K562 (cell line): Measurements from ENCODE around the gene ACOT13. TPM values are rescaled to one million over a fixed set of nuclear protein-coding genes. Genes with fewer than 3 reads are reported as not detected.

ENCODE experiments used
- ASH1L ChIP-seq: fragments of 450-650 bp; IDR thresholded peaks from 2 replicates; pipeline ENCODE4 v1.6.1; 2018; ENCODE audit warnings: borderline replicate concordance, mild to moderate bottlenecking, low read depth; ENCODE audit not compliant: partially characterized antibody
- ETV5 ChIP-seq: sonication (generic); formaldehyde crosslinking; IDR thresholded peaks from 2 replicates; pipeline ENCODE4 v1.4.0; 2020; ENCODE audit warnings: low read depth, mild to moderate bottlenecking, missing genetic modification reagents
- MEF2D ChIP-seq: conservative IDR thresholded peaks from 2 replicates; pipeline ENCODE4 v1.6.1; 2016; ENCODE audit warnings: low read depth, missing genetic modification characterization, missing compliant biosample characterization
- NR2C1 ChIP-seq, 2 experiments: fragments of 450-650 bp; IDR thresholded peaks; 2 replicates each; pipeline ENCODE4 v1.6.1; 2017; ENCODE audit warnings: mild to moderate bottlenecking in 2 of 2, antibody characterized with exemption in 1 of 2, inconsistent platforms in 1 of 2, missing compliant biosample characterization in 1 of 2, missing genetic modification characterization in 1 of 2
- POLR2H ChIP-seq: IDR thresholded peaks from 2 replicates; pipeline ENCODE4 v1.6.1; 2016; ENCODE audit warnings: missing genetic modification characterization, low read depth, mild to moderate bottlenecking, control low read depth, missing compliant biosample characterization, moderate library complexity
- THAP12 ChIP-seq: fragments of 250-450 bp; sonication (Bioruptor Pico); IDR thresholded peaks from 2 replicates; pipeline ENCODE4 v1.9.0; 2021; ENCODE audit warnings: mild to moderate bottlenecking, inconsistent platforms
- ZNF3 ChIP-seq: fragments of 250-450 bp; sonication (Bioruptor Pico); IDR thresholded peaks from 2 replicates; pipeline ENCODE4 v1.5.0; 2021; ENCODE audit warnings: mild to moderate bottlenecking, moderate library complexity
- ZNF324 ChIP-seq: fragments of 250-450 bp; sonication (Bioruptor Pico); IDR thresholded peaks from 2 replicates; pipeline ENCODE4 v1.4.0; 2020; ENCODE audit warnings: mild to moderate bottlenecking
- ZNF449 ChIP-seq: fragments of 250-450 bp; sonication (Bioruptor Pico); IDR thresholded peaks from 2 replicates; pipeline ENCODE4 v1.8.0; 2022; ENCODE audit warnings: moderate library complexity, mild to moderate bottlenecking, inconsistent platforms
- polyA plus RNA-seq, 8 experiments: library from polyadenylated mRNA; depleted of rRNA in 4 of 8; stranded (reverse) in 5 of 8; unstranded in 3 of 8; fragments of >200 nt; fragmentation: Nextera tagmentation in 2 of 8; fragmentation: Illumina TruSeq in 1 of 8; extraction: Ambion mirVana in 2 of 8; extraction: Trizol in 1 of 8; gene quantifications; 2 replicates each; pipeline versions ENCODE4 v1.2.1 to v1.2.3, GENCODE V29; 2011 to 2014; ENCODE audit warnings: inconsistent platforms in 1 of 8, missing spikeins in 1 of 8
- total RNA-seq, 7 experiments: library from RNA; depleted of rRNA in 6 of 7; stranded (reverse); fragments of >200 nt in 6 of 7; fragmentation: Illumina TruSeq in 2 of 7; extraction: Trizol in 2 of 7; gene quantifications; 2 replicates each; pipeline versions ENCODE4 v1.2.1 to v1.2.3, GENCODE V29; 2011 to 2021; ENCODE audit warnings: low replicate concordance in 1 of 7
- TF ChIP-seq, protein P1 (sequence below): sonication (generic); formaldehyde crosslinking; IDR thresholded peaks from 2 replicates; pipeline ENCODE4 v1.8.1; 2023; ENCODE audit warnings: missing genetic modification reagents, mild to moderate bottlenecking, borderline replicate concordance
- TF ChIP-seq, protein P2 (sequence below): sonication (generic); formaldehyde crosslinking; IDR thresholded peaks from 2 replicates; pipeline ENCODE4 v1.5.0; 2020; ENCODE audit warnings: missing genetic modification reagents
- TF ChIP-seq, protein P3 (sequence below): sonication (generic); formaldehyde crosslinking; IDR thresholded peaks from 2 replicates; pipeline ENCODE4 v1.8.0; 2022; ENCODE audit warnings: missing genetic modification reagents, mild to moderate bottlenecking, moderate library complexity, borderline replicate concordance
- TF ChIP-seq, protein P4 (sequence below): sonication (generic); formaldehyde crosslinking; IDR thresholded peaks from 2 replicates; pipeline ENCODE4 v1.8.0; 2023; ENCODE audit warnings: mild to moderate bottlenecking, missing genetic modification reagents

ACOT13 gene
- total and polyA plus RNA-seq, 9 of the 15 experiments (the other 6 are each of a cell fraction or from before 2014, with no cell fraction given): 14.1 to 129 (median 65.7) TPM

GRCh38 chr6:24721461-24722215, 54.8 kb downstream of the ACOT13 start (continued):
- TF ChIP-seq, protein P1, sequence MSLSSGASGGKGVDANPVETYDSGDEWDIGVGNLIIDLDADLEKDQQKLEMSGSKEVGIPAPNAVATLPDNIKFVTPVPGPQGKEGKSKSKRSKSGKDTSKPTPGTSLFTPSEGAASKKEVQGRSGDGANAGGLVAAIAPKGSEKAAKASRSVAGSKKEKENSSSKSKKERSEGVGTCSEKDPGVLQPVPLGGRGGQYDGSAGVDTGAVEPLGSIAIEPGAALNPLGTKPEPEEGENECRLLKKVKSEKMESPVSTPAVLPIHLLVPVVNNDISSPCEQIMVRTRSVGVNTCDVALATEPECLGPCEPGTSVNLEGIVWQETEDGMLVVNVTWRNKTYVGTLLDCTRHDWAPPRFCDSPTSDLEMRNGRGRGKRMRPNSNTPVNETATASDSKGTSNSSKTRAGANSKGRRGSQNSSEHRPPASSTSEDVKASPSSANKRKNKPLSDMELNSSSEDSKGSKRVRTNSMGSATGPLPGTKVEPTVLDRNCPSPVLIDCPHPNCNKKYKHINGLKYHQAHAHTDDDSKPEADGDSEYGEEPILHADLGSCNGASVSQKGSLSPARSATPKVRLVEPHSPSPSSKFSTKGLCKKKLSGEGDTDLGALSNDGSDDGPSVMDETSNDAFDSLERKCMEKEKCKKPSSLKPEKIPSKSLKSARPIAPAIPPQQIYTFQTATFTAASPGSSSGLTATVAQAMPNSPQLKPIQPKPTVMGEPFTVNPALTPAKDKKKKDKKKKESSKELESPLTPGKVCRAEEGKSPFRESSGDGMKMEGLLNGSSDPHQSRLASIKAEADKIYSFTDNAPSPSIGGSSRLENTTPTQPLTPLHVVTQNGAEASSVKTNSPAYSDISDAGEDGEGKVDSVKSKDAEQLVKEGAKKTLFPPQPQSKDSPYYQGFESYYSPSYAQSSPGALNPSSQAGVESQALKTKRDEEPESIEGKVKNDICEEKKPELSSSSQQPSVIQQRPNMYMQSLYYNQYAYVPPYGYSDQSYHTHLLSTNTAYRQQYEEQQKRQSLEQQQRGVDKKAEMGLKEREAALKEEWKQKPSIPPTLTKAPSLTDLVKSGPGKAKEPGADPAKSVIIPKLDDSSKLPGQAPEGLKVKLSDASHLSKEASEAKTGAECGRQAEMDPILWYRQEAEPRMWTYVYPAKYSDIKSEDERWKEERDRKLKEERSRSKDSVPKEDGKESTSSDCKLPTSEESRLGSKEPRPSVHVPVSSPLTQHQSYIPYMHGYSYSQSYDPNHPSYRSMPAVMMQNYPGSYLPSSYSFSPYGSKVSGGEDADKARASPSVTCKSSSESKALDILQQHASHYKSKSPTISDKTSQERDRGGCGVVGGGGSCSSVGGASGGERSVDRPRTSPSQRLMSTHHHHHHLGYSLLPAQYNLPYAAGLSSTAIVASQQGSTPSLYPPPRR (CRISPR knock-in tag): peak; percentile 80; the same call in 1 of the 2 replicates
- TF ChIP-seq, protein P2, sequence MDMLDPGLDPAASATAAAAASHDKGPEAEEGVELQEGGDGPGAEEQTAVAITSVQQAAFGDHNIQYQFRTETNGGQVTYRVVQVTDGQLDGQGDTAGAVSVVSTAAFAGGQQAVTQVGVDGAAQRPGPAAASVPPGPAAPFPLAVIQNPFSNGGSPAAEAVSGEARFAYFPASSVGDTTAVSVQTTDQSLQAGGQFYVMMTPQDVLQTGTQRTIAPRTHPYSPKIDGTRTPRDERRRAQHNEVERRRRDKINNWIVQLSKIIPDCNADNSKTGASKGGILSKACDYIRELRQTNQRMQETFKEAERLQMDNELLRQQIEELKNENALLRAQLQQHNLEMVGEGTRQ (CRISPR knock-in tag): peak; percentile 76
- TF ChIP-seq MEF2D (tag): peak; percentile 82; the same call in 1 of the 2 replicates
- TF ChIP-seq POLR2H: peak; percentile 53
- TF ChIP-seq ZNF449 (CRISPR knock-in tag): peak; percentile 83; the same call in 1 of the 2 replicates
- TF ChIP-seq NR2C1 (IDR thresholded peaks at IDR 0.05): peak; percentile 55; the same call in 1 of the 2 replicates
- peak; percentile 77 for TF ChIP-seq NR2C1 (tag; IDR thresholded peaks at IDR 0.05)
- TF ChIP-seq ASH1L: no peak
- TF ChIP-seq ZNF3 (CRISPR knock-in tag): no peak
- TF ChIP-seq, protein P3, sequence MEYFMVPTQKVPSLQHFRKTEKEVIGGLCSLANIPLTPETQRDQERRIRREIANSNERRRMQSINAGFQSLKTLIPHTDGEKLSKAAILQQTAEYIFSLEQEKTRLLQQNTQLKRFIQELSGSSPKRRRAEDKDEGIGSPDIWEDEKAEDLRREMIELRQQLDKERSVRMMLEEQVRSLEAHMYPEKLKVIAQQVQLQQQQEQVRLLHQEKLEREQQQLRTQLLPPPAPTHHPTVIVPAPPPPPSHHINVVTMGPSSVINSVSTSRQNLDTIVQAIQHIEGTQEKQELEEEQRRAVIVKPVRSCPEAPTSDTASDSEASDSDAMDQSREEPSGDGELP (CRISPR knock-in tag): peak; percentile 78; the same call in 1 of the 2 replicates
- peak; percentile 75; the same call in 1 of the 2 replicates for TF ChIP-seq ETV5 (CRISPR knock-in tag)
- TF ChIP-seq ZNF324 (CRISPR knock-in tag): 0 out of 2 replicates have a peak, but pooled peaks have one; percentile 19
- TF ChIP-seq THAP12 (CRISPR knock-in tag): peak; percentile 39; the same call in 1 of the 2 replicates
- TF ChIP-seq, protein P4, sequence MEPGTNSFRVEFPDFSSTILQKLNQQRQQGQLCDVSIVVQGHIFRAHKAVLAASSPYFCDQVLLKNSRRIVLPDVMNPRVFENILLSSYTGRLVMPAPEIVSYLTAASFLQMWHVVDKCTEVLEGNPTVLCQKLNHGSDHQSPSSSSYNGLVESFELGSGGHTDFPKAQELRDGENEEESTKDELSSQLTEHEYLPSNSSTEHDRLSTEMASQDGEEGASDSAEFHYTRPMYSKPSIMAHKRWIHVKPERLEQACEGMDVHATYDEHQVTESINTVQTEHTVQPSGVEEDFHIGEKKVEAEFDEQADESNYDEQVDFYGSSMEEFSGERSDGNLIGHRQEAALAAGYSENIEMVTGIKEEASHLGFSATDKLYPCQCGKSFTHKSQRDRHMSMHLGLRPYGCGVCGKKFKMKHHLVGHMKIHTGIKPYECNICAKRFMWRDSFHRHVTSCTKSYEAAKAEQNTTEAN (CRISPR knock-in tag): peak; percentile 95
